LNCaP clone FGC (cell line): Measurements from ENCODE around the gene UGT3A2.
"Not testable (repeated sequence)": the region's sequence is repeated elsewhere in the genome, so short reads cannot be mapped to it uniquely, and the experiment has no call there.

ENCODE experiments used
- DNase-seq: peaks from one replicate; pipeline ENCODE4 v3.0.0-alpha.2; 2011; ENCODE audit warnings: low read depth
- H3K4me3 ChIP-seq: 2 replicates; pipeline ENCODE4 v1.5.1; 2011; ENCODE audit warnings: mild to moderate bottlenecking, low read depth, low read length, control low read depth
- CTCF ChIP-seq: IDR thresholded peaks from 2 replicates; pipeline ENCODE4 v1.5.1; 2012; ENCODE audit warnings: mild to moderate bottlenecking; ENCODE audit not compliant: control insufficient read depth, insufficient read depth; ENCODE audit errors: extremely low read depth

Gene UGT3A2

DNA sequence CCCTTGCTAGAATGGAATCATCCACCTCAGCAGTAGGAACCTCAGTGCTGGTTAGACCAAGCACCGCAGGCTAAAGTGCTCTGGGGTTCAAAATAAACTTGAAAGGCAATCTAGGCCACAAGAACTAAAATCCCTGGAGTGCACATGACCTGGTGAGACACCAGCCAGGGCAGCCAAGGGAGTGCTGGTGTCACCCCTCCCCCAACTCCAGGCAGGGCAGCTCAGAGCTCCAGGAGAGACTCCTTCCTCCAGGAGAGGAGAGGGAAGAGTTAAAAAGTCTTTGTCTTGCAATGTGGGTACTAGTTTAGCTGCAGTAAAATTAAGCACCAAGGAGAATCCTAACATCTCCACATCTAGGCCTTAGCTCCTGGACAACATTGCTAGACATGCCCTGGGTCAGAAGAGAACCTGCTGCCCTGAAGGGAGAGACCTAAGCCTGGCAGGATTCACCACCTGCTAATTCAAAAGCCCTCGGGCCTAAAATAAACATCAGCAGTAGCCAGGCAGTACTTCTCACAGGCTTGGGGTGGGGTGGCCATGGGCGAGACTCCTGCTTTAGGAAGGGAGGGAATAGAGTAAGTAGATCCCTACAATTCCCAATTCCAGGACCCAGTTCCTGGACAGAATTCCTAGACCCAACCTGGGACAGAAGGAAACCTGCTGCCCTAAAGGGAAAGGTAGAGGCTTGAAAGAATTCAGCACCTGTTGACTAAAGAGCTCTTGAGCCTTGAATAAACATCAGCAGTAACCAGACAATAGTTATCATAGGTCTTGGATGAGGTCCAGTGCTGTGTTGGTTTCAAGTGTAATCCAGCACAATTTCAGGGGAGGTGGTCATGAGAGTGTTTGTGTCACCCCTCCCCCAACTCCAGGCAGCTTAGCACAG lies 25.8 kb downstream of the UGT3A2 start:
- no peak overlapping the region for H3K4me3 ChIP-seq
- TF ChIP-seq CTCF, result no peak
- peak; percentile 35 for DNase-seq

GRCh38 chr5:36035696-36036095 lies 31.0 kb downstream of the UGT3A2 start:
- TF ChIP-seq CTCF, result no peak
- no peak overlapping the region for H3K4me3 ChIP-seq
- DNase-seq, result no peak

DNA sequence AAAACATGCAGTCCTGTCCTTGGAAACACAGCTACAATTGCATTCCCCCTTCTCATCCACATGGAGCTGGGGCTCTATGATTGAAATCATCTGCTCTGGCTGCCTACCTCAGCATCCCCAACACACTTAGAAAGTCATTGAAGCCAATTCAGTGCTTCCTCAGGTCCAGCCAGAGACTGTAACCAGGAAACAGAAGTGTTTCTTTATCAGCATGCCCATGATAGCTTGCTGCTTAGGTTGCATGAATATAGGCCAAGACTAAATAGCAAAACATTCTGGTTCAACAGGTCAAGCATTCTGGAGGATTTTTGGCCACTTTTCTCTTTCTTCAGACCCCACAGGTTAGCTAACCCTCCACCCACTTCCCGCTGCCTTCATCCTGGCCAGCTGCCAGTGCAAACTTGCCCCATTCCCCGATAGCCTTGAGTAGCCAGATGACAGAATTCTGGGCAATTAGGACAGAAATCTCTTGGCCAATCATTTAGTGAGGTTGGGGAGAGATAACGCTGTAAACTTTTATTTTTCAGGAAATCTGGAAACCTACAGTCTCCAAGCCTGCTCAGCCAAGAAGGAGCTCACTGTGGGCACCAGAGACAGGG lies 32.0 kb downstream of the UGT3A2 start:
- not testable (repeated sequence) for H3K4me3 ChIP-seq, DNase-seq

GRCh38 chr5:36033486-36033885 lies 33.2 kb downstream of the UGT3A2 start:
- TF ChIP-seq CTCF, result no peak
- H3K4me3 ChIP-seq, result no peak overlapping the region
- DNase-seq, result peak; percentile 46

DNA sequence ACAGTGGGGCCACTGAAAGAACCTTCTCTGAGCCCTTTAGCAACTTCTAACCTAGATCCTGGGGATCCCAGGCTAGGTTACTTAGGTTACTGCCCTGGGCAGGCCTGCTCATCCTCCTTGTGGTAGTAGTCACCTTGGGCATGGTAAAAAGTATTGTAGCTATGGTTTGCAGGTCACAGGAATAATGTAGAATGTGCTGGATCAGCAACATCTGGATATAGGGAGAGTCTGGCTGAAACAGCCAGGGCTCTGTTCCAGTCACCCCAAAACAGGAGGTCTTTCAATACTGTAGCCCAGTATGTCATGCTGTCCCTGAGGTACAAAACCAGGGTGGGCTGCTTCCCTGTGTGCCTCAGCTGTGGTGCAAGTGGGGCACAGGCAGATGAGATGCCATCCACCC lies 33.6 kb downstream of the UGT3A2 start:
- H3K4me3 ChIP-seq, result no peak overlapping the region
- TF ChIP-seq CTCF, result no peak
- DNase-seq, result no peak

GRCh38 chr5:36031223-36031622 lies 35.5 kb downstream of the UGT3A2 start:
- TF ChIP-seq CTCF, result no peak
- H3K4me3 ChIP-seq, result no peak overlapping the region
- DNase-seq, result no peak

DNA sequence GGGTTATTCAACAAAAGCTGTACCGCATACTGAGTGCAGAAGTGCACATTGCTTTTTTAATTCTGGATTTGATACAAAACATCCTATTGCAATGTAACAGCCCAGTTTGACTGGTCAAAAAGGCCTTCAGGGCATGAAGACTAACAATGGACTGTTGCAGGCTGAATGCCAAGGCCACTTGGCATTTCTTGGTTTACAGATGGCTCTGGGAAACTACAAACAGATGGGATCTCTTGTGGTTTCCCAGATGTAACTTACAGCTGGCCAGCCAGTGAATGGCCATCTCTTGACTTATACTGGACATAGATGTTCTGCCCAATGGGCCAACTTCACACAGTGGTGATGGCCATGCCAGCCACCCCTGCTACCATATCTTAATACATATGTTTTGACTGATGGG lies 36.8 kb downstream of the UGT3A2 start:
- no peak for TF ChIP-seq CTCF
- no peak overlapping the region for H3K4me3 ChIP-seq
- DNase-seq, result no peak
